ENCODE results near the gene BLOC1S5. TPM values are rescaled to one million over a fixed set of nuclear protein-coding genes. Genes with fewer than 3 reads are reported as not detected.
A peak's percentile ranks its signal among the peaks of the same experiment; 100 is the strongest.

The BLOC1S5 gene
- total and polyA plus RNA-seq, 2 of the 13 experiments (the other 11 are each of a cell fraction or from before 2014, with no cell fraction given), result 10.5 to 41.5 TPM

DNA sequence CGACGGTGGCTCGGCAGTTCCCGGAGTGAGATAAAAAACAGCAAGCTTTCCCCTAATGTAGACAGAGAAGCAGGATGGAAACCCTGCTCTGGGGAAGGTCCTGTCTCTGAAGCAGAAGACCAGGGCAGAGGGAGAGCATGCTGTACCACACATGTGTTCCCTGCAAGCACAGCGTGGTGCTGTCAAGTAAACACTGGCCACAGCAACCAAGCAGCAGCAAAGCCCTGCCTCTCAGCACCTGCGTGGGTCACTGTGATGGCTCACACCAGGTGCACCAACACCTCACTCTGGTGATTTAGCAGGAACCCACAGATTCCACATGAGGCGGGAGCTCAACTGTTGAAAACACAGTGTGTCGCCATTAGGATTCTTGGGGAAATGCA lies 88.4 kb downstream of the BLOC1S5 start (continued):
- TF ChIP-seq, protein P1, sequence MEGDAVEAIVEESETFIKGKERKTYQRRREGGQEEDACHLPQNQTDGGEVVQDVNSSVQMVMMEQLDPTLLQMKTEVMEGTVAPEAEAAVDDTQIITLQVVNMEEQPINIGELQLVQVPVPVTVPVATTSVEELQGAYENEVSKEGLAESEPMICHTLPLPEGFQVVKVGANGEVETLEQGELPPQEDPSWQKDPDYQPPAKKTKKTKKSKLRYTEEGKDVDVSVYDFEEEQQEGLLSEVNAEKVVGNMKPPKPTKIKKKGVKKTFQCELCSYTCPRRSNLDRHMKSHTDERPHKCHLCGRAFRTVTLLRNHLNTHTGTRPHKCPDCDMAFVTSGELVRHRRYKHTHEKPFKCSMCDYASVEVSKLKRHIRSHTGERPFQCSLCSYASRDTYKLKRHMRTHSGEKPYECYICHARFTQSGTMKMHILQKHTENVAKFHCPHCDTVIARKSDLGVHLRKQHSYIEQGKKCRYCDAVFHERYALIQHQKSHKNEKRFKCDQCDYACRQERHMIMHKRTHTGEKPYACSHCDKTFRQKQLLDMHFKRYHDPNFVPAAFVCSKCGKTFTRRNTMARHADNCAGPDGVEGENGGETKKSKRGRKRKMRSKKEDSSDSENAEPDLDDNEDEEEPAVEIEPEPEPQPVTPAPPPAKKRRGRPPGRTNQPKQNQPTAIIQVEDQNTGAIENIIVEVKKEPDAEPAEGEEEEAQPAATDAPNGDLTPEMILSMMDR (CRISPR knock-in tag; IDR thresholded peaks at IDR 0.05), result peak; percentile 7; the same call in 1 of the 2 replicates
- TF ChIP-seq MATR3 (CRISPR knock-in tag; IDR thresholded peaks at IDR 0.05) (no peak), ZNF614 (CRISPR knock-in tag; IDR thresholded peaks at IDR 0.05; ENCODE audit: borderline replicate concordance) (no peak), ZNF331 (CRISPR knock-in tag; IDR thresholded peaks at IDR 0.05) (peak; percentile 41; the same call in 1 of the 2 replicates), GABPB1 (CRISPR knock-in tag; IDR thresholded peaks at IDR 0.05) (no peak; the same call in 1 of the 2 replicates), SP1 (IDR thresholded peaks at IDR 0.05) (no peak), SP1 (CRISPR knock-in tag; IDR thresholded peaks at IDR 0.05) (no peak), CHD2 (IDR thresholded peaks at IDR 0.05; ENCODE audit: low read depth, low read length) (no peak), ZNF383 (CRISPR knock-in tag; IDR thresholded peaks at IDR 0.05; ENCODE audit: borderline replicate concordance) (no peak), NR2F1 (CRISPR knock-in tag; IDR thresholded peaks at IDR 0.05) (no peak), NFKBIZ (CRISPR knock-in tag; IDR thresholded peaks at IDR 0.05) (no peak), ZNF749 (CRISPR knock-in tag; IDR thresholded peaks at IDR 0.05; ENCODE audit: borderline replicate concordance) (no peak), ZNF780A (CRISPR knock-in tag; IDR thresholded peaks at IDR 0.05) (no peak), NFAT5 (CRISPR knock-in tag; IDR thresholded peaks at IDR 0.05) (0 out of 2 replicates have a peak, but pooled peaks have one; percentile 59), SPEN (CRISPR knock-in tag; IDR thresholded peaks at IDR 0.05; ENCODE audit: low read depth) (peak; percentile 39; the same call in 1 of the 2 replicates), CREM (IDR thresholded peaks at IDR 0.05) (no peak), CREM (CRISPR knock-in tag; IDR thresholded peaks at IDR 0.05) (no peak), ZSCAN5A (CRISPR knock-in tag; IDR thresholded peaks at IDR 0.05; ENCODE audit: borderline replicate concordance) (no peak)
- TF ChIP-seq, protein P2, sequence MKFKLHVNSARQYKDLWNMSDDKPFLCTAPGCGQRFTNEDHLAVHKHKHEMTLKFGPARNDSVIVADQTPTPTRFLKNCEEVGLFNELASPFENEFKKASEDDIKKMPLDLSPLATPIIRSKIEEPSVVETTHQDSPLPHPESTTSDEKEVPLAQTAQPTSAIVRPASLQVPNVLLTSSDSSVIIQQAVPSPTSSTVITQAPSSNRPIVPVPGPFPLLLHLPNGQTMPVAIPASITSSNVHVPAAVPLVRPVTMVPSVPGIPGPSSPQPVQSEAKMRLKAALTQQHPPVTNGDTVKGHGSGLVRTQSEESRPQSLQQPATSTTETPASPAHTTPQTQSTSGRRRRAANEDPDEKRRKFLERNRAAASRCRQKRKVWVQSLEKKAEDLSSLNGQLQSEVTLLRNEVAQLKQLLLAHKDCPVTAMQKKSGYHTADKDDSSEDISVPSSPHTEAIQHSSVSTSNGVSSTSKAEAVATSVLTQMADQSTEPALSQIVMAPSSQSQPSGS (CRISPR knock-in tag; IDR thresholded peaks at IDR 0.05), result no peak
- TF ChIP-seq, protein P3, sequence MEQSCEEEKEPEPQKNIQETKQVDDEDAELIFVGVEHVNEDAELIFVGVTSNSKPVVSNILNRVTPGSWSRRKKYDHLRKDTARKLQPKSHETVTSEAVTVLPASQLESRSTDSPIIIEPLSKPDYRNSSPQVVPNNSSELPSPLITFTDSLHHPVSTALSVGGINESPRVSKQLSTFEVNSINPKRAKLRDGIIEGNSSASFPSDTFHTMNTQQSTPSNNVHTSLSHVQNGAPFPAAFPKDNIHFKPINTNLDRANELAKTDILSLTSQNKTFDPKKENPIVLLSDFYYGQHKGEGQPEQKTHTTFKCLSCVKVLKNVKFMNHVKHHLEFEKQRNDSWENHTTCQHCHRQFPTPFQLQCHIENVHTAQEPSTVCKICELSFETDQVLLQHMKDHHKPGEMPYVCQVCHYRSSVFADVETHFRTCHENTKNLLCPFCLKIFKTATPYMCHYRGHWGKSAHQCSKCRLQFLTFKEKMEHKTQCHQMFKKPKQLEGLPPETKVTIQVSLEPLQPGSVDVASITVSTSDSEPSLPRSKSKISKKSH (CRISPR knock-in tag; IDR thresholded peaks at IDR 0.05; ENCODE audit: borderline replicate concordance), result 0 out of 2 replicates have a peak, but pooled peaks have one; percentile 30
